Measurements from ENCODE around the gene AATK. TPM values are rescaled to one million over a fixed set of nuclear protein-coding genes. Genes with fewer than 3 reads are reported as not detected.

The AATK gene
- total and polyA plus RNA-seq, 9 of the 15 experiments (the other 6 are each of a cell fraction or from before 2014, with no cell fraction given): 0.11 to 0.55 (median 0.38) TPM; not detected in 5

DNA sequence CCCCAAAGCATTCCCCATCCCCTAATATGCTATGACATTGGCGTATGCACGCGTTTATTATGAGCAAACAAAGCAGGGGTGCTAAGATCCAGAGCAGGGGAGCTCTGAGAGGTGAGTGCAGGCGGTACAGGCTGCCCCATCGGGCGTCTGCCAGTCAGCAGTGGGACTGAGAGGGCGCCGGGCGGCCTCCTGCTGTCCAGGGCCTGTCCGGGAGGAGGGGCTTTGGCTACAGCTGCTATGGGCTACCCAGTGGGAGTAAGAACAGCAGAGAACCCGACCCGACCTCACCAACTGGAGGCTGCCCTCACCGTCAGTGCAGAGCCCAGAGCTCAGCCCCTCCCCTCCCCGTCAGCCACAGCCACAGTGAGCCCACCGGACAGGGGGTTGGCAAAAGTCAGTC is 18.5 kb upstream of the AATK start:
- ATAC-seq: no peak; the same call in 2 of the 3 replicates
- H3K27ac ChIP-seq (ENCODE audit: extremely low read depth, low read depth, low read length): no peak overlapping the region
- no peak for DNase-seq (ENCODE audit: extremely low read depth in 1 of 4, low spot score in 3 of 4)
- H3K9me1 ChIP-seq (ENCODE audit: control insufficient read depth, insufficient read depth, low read length): no peaks in the 10 kb centered on the region
- no peak for FAIRE-seq
- H3K4me3 ChIP-seq: no peak overlapping the region
- in situ Hi-C loops (cut with MboI): no loop called here
- TF ChIP-seq SMC3 (conservative IDR thresholded peaks at IDR 0.05; ENCODE audit: insufficient read depth, low read depth, low read length): no peak
- TF ChIP-seq U2AF1 (optimal IDR thresholded peaks at IDR 0.05; ENCODE audit: low read depth, low read length): no peak
- TF ChIP-seq, protein P1, sequence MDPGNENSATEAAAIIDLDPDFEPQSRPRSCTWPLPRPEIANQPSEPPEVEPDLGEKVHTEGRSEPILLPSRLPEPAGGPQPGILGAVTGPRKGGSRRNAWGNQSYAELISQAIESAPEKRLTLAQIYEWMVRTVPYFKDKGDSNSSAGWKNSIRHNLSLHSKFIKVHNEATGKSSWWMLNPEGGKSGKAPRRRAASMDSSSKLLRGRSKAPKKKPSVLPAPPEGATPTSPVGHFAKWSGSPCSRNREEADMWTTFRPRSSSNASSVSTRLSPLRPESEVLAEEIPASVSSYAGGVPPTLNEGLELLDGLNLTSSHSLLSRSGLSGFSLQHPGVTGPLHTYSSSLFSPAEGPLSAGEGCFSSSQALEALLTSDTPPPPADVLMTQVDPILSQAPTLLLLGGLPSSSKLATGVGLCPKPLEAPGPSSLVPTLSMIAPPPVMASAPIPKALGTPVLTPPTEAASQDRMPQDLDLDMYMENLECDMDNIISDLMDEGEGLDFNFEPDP (CRISPR knock-in tag; IDR thresholded peaks at IDR 0.05): no peak
- TF ChIP-seq RBM14 (IDR thresholded peaks at IDR 0.05; ENCODE audit: borderline replicate concordance, insufficient read depth, low read depth, low read length): no peak
- TF ChIP-seq KDM5B (IDR thresholded peaks at IDR 0.05; ENCODE audit: insufficient replicate concordance, low read depth, low read length): no peak
- TF ChIP-seq, protein P2, sequence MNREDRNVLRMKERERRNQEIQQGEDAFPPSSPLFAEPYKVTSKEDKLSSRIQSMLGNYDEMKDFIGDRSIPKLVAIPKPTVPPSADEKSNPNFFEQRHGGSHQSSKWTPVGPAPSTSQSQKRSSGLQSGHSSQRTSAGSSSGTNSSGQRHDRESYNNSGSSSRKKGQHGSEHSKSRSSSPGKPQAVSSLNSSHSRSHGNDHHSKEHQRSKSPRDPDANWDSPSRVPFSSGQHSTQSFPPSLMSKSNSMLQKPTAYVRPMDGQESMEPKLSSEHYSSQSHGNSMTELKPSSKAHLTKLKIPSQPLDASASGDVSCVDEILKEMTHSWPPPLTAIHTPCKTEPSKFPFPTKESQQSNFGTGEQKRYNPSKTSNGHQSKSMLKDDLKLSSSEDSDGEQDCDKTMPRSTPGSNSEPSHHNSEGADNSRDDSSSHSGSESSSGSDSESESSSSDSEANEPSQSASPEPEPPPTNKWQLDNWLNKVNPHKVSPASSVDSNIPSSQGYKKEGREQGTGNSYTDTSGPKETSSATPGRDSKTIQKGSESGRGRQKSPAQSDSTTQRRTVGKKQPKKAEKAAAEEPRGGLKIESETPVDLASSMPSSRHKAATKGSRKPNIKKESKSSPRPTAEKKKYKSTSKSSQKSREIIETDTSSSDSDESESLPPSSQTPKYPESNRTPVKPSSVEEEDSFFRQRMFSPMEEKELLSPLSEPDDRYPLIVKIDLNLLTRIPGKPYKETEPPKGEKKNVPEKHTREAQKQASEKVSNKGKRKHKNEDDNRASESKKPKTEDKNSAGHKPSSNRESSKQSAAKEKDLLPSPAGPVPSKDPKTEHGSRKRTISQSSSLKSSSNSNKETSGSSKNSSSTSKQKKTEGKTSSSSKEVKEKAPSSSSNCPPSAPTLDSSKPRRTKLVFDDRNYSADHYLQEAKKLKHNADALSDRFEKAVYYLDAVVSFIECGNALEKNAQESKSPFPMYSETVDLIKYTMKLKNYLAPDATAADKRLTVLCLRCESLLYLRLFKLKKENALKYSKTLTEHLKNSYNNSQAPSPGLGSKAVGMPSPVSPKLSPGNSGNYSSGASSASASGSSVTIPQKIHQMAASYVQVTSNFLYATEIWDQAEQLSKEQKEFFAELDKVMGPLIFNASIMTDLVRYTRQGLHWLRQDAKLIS (CRISPR knock-in tag; IDR thresholded peaks at IDR 0.05): no peak
- no peak for TF ChIP-seq SMAD1 (IDR thresholded peaks at IDR 0.05; ENCODE audit: low read depth, low read length, partially characterized antibody)
- H3K36me3 ChIP-seq (ENCODE audit: control insufficient read depth, insufficient read depth, low read length): no peaks in the 10 kb centered on the region
- ChIA-PET CTCF (ENCODE audit: low intra/inter-chr PET ratio) (no interaction called here), POLR2A (interaction anchor here (0.7 to 1.3 kb wide), 2 partner anchors 13 to 41 kb away, joined by 3 to 6 read pairs; no protein-coding TSS in a partner anchor)
- no peaks in the 10 kb centered on the region; the same call in 1 of the 2 replicates for H4K20me1 ChIP-seq (replicated peaks; ENCODE audit: control insufficient read depth, insufficient read depth, low read length)
- H3K4me2 ChIP-seq (ENCODE audit: insufficient read depth, low read length): no peak overlapping the region
- H3K9ac ChIP-seq (ENCODE audit: insufficient read depth in 1 of 2, low read depth in 2 of 2, low read length in 2 of 2): 0 out of 4 replicates have a peak overlapping the region, but pooled peaks of 1 of the 2 experiments have one; percentile 26
- WGBS (ENCODE audit: insufficient coverage, low coverage, missing lambda C conversion rate): 10% methylated on average over 15 of the region's 15 CpGs
- no TSS peak for BruUV-seq (replicated peaks)
- H3K27me3 ChIP-seq (ENCODE audit: control insufficient read depth in 2 of 2, insufficient read depth in 2 of 2, low read length in 2 of 2): peaks cover 12 to 38% of the 10 kb centered on the region in 2 experiments; a peak in 4 of 5 replicates
- H3K9me3 ChIP-seq (replicated peaks; ENCODE audit: control insufficient read depth, insufficient read depth, low read depth, low read length): no peaks in the 10 kb centered on the region
- no peak overlapping the region for H2AFZ ChIP-seq (ENCODE audit: low read depth, low read length)
- H3K79me2 ChIP-seq (ENCODE audit: control insufficient read depth, insufficient read depth, low read length): no peaks in the 10 kb centered on the region
- H3K4me1 ChIP-seq (replicated peaks in 1 of 2; ENCODE audit: control insufficient read depth in 2 of 2, insufficient read depth in 2 of 2, low read length in 2 of 2): peaks cover 0 to 63% of the 10 kb centered on the region in 2 experiments; a peak in 2 of 5 replicates
- intact Hi-C loops (cut with micrococcal nuclease): no loop called here
